GM19239 (cell line): ENCODE measurements around the gene FAM53C.
"Not testable (repeated sequence)": the region's sequence is repeated elsewhere in the genome, so short reads cannot be mapped to it uniquely, and the experiment has no call there.

Source experiments
- DNase-seq: peaks from one replicate; pipeline ENCODE4 v3.0.0; 2011; ENCODE audit warnings: low spot score; ENCODE audit not compliant: insufficient read length
- FAIRE-seq: peaks from 2 replicates; lab custom pipeline; 2011; peaks lifted over from hg19 to GRCh38; lab: Jason Lieb, UNC

The FAM53C gene

GRCh38 chr5:138385660-138386059 lies 47.6 kb downstream of the FAM53C start:
- no peak for FAIRE-seq
- DNase-seq: no peak

GRCh38 chr5:138386290-138386689 lies 48.2 kb downstream of the FAM53C start:
- DNase-seq (no peak), FAIRE-seq (no peak)

DNA sequence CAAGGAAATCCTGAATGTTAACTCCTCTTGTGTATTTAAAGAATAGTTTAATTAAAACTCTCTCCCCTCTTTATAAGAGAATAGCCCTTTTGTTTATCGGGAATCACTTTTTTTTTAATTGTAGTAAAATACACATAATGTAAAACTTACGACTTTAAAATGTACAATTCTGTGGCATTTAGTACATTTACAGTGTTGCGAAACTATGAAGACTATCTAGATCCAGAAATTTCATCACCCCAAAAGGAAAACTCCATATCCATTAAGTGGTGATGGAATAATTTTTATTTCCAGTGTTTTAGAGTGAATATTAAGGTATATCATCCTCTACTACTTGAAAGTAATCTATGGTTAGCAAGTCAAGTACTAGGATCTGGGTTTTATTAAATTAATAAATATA lies 51.3 kb downstream of the FAM53C start:
- DNase-seq (no peak), FAIRE-seq (no peak)

- FAIRE-seq, DNase-seq: not testable (repeated sequence)
Measured at GRCh38 chr5:138389911-138390310, 51.8 kb downstream of the FAM53C start.

GRCh38 chr5:138391859-138392386 lies 53.9 kb downstream of the FAM53C start:
- FAIRE-seq (no peak), DNase-seq (no peak)
